ENCODE measurements around the gene ZNF142.

The ZNF142 gene

DNA sequence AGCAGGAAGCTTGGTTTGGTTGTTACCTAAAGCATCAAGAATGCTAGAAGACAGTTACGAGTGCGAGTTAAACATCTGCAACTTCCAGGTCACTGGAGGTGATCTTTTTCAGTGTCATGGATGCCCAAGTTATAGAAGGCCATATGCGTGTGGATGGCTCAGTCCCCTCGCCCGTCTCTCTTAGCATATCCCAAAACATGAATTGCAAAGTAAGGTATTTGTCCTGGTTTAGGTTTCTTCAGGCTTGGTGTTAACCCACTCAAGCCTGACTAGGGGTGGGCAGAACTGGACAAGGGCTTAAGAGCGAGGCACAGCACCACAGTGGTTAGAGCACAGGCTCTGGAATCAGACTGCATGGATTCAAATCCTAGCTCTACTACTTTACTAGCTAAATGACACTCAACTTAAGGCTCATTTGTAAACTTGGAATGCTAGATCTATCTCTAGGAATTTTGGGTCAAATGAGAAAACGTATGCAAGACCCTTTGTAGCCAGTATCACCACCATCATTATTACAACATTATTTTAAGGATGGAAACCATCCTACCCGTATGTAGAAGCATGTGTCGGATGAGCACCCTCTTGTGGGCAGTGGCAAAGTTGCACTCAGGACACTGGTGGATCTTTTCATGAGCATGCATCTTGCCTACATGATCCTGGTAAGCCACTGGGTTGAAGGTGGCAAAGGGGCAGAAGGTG, 11.2 kb downstream of the ZNF142 start:
- no peak for DNase-seq (ENCODE audit: low read depth)

GRCh38 chr2:218645126-218645525, 14.3 kb downstream of the ZNF142 start:
- no peak for DNase-seq (ENCODE audit: low read depth)

DNA sequence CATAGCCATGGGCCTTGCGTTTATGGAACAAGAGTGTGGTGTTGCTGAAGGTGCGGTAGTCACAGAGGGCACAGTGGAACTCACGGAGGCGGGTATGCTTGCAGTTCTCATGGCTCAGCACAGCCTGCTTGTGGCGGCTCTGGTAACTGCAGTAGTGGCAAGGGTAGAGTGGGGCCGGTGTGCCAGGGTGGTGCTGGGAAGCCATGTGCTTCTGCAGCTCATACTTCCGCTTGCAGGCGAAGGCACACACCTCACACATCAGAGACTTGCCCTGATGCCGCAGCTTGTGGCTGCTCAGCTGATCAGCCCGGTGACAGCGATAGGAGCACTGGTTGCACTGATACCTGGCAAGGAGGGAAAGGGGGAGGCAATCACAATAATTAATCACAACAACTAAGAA, 14.7 kb downstream of the ZNF142 start:
- no peak for DNase-seq (ENCODE audit: low read depth)

DNA sequence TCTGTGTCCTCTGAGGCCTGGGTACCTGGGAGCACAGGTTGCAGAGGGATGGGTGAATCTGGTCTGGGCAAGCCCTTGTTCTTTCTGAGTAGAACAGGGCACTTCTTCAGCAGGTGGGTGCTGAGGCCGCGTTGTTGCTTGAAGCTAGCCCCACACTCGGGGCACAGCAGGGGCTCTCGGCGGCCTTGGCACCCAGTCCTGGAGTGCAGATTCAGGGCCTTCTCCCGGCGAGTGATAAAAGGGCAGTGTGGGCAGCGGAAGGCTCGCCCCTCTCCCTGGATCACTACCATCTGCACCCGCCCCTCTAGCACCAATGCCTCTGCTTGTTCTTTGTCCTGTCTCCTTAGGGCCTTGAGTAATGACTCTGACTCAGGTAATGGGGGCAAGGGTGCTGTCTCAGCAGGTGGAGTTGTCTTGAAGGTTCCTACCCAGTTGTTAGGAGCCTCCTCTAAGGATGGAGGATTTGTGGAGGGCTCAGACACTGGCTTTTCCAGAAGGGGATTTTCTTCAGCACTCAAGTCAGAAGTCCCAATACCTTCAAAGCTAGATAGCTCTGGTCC, 15.6 kb downstream of the ZNF142 start:
- DNase-seq (ENCODE audit: low read depth) = no peak

GRCh38 chr2:218642786-218643185, 16.6 kb downstream of the ZNF142 start:
- no peak for DNase-seq (ENCODE audit: low read depth)

- DNase-seq (ENCODE audit: low read depth) = no peak
Observed at GRCh38 chr2:218642121-218642656, 17.2 kb downstream of the ZNF142 start.

DNA sequence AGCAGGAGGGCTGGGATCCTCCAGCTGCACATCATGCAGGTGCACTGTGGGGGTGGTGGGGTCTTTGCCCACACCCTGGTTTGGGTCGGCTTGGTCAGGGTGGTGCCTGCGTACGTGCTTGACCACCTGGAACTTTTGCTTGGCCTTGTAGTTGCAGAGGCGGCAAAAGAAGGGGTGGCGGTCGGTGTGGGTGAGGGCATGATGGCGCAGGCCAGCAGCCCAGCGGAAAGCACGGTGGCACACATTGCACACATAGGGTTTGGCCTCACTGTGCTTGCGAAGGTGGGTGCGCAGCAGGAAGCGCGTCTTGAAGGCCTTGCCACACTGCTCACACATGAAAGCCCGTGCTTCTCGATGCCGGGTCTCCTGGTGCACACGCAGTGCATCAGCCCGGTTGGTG, 21.1 kb downstream of the ZNF142 start:
- no peak for DNase-seq (ENCODE audit: low read depth)

GRCh38 chr2:218635719-218636118, 23.7 kb downstream of the ZNF142 start:
- no peak for DNase-seq (ENCODE audit: low read depth)

- no peak for DNase-seq (ENCODE audit: low read depth)
Observed at GRCh38 chr2:218631837-218632236, 27.6 kb downstream of the ZNF142 start.

DNA sequence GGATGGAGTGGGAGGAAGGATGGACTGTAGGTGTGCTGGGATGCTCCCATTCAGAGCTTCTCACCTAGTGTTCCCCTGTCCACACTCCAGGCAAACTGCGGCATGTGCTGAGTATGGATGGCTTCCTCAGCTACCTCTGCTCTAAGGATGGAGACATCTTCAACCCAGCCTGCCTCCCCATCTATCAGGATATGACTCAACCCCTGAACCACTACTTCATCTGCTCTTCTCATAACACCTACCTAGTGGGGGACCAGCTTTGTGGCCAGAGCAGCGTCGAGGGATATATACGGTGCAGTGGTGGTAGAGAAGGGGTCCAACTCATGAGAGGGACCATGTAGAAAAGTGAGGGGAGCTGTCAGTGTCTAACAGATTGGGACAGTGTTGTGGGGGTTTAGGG, 31.5 kb downstream of the ZNF142 start:
- no peak for DNase-seq (ENCODE audit: low read depth)

DNA sequence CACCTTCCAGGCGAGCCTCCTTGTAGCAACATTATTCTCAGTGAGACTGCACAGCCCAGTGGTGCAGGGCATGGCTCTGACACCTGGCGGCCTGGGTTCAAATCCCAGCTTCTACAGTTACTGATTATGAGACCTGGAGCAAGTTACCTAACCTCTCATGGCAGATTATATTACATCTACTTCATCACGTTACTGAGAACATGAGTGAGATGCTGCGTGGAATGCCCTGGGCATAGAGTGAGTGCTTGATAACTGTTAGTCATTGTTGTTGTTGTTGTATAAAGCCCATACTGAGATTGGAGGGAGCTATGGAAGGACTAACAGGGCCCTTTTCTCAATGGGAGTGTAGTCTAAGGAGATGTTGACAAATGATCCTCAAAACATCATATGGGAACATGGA, 33.1 kb downstream of the ZNF142 start:
- DNase-seq (ENCODE audit: low read depth) = no peak

DNA sequence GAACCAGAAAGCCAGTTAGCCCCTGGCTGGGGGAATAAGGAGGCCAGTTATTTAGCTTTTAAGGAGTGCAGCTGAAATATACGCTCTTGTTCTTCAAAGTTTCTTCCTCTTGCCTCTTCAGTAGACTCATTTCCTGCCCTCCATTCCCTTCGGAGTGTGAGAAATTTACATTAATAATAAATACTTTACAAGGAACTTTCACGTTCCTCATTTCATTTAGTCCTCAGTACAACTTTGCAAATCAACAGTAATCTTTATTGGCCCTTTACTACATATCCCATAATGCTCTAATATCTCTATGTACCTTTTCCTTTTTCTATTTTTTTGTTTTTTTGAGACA, 36.1 kb downstream of the ZNF142 start:
- DNase-seq (ENCODE audit: low read depth) = no peak

GRCh38 chr2:218622606-218623365, 36.6 kb downstream of the ZNF142 start:
- no peak for DNase-seq (ENCODE audit: low read depth)

DNA sequence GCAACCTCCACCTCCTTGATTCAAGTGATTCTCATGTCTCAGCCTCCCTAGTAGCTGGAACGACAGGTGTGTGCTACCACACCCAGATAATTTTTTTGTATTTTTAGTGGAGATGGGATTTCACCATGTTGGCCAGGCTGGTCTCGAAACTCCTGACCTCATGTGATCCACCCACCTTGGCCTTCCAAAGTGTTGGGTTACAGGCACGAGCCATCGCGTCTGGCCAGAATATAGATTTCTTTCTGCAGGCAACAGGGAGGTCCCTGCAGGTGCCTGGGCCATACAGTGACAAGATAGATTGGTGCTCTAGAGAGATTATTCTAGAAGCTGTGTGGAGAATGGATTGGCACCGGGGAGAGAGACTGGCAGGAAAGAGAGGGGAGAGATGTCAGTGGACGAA, 38.4 kb downstream of the ZNF142 start:
- DNase-seq (ENCODE audit: low read depth) = no peak

DNA sequence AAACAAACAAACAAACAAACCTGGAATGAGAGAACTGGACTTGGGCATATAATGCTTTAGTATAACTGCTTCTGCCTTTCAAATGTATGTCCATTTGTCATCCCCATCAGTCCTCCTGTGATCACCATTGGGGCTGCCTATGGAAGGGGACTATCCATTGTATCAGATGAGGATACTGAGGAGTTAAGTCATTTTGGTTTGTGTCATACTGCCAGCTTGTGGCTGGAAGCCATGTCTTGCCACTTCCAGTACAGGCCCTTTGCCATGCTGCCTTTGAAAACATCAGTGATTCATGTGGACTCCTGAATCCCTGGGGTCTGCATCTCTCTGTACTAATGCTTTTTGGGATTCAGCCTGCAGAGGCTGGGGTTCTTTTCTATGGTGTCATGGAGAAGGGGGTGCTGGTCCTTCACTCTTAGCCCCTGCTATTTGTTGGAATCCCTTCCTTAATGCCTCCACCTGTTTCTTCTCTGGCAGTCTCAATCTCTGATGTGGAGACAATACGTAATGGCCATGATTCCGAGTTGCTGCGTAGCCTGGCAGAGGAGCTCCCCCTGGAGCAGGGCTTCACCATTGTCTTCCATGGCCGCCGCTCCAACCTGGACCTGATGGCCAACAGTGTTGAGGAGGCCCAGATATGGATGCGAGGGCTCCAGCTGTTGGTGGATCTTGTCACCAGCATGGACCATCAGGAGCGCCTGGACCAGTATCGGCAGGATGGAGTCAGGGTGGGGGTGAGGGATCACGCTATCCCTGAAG, 41.1 kb downstream of the ZNF142 start:
- DNase-seq (ENCODE audit: low read depth) = no peak

DNA sequence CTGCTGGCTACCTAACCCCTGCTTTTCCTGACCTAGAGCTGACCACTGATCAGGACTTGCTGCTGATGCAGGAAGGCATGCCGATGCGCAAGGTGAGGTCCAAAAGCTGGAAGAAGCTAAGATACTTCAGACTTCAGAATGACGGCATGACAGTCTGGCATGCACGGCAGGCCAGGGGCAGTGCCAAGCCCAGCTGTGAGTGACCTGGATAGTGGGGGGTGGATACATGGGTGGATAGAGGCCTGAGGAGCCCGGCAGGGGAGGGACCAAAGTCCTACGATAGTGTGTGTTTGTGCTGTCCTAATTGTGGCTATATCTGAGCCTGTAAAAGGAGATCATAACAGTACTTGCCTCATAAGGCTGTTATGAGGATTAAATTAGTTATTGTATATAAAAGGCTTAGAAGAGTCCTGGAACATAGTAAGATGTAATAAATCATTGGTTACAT, 43.5 kb downstream of the ZNF142 start:
- no peak for DNase-seq (ENCODE audit: low read depth)

DNA sequence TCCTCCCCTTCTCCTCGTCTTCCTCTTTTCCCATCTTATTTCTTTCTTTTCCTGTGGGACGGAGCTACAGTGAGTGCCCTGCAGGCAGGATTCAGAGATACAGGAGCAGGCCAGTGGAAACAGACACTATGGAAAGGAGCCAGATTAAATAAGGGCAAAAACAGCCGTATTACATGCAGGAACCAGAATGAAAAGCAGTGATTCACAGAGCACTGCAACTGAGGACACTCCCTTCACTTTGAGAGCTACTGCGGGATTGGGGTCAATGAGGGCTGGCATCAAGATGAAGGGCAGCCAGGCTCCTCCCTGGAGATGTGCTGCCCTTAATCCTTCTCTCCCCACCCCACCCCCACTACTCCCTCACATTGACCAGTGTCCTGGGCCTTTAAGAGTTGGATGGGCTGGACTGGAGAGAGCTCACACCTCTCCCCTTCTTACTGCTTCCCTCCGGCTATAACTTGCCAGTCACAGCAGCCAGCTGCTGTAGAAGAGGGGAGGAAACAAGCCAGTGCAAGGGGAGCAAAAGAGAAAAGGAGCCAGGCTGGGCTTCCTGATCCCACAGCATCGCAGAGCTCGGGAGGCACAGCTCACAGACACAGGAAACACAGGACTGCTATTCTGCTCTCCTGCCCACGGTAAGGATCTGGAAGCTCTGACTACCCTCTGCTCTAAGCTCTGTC, 51.8 kb downstream of the ZNF142 start, which contains the start of gene PLCD4:
Gene PLCD4 (plus strand): TSS at position 464 of the 680 bp plus-strand sequence. CDS start 7,841 bp downstream, outside the sequence.
- no peak for DNase-seq (ENCODE audit: low read depth)

- no peak for DNase-seq (ENCODE audit: low read depth)
Observed at GRCh38 chr2:218605432-218605831, 54.0 kb downstream of the ZNF142 start.

Measured in activated gamma-delta T cell treated with anti-CD3 and anti-CD28 coated beads, Interleukin-2, amount 50 U/mL, for 16 hours (primary cell).